HG03575 (cell line): ENCODE measurements around the gene TMC1.

Experiments
- ATAC-seq: cut with Tn5 transposase; IDR thresholded peaks from one replicate; pipeline ENCODE4 v1.9.1; 2021; ENCODE audit not compliant: unreplicated experiment, insufficient number of reproducible peaks, low FRiP score; ENCODE audit errors: extremely low read depth

TMC1 gene

DNA sequence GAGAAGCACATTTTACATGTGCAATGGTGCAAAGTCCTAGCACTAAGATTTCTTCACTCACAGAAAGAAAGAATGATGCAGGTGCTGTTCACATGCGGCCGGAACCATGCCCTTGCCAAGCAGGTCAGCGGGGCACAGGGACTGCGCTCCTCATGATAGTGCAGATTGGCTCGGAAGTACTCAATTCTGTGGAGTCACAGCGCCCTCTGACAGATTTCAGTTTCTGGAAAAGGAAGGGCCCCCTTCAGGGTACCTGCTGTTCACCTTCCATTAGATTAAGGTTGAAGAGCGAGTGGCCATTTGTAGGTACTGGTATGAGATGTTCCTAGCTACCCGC, 75.7 kb downstream of the TMC1 start:
- no peak for ATAC-seq

DNA sequence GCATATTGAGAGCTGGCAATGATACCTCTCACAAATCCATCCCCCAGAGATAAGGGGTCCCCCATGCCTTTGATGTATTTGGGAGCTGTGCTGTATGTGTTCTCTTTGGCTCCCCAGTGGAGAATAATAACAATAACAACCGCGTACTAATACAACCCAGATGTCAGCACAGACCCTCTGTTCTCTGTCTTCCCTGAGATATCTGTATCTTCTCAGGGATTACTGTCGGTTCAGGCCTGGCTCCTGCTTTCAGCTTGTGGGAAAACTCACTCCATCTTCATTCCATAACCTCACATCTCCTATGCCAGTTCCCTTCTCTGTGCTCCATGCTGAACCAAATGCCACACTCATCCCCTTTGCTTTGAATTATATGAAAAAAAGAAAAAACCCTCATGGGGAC, 76.2 kb downstream of the TMC1 start:
- no peak for ATAC-seq

DNA sequence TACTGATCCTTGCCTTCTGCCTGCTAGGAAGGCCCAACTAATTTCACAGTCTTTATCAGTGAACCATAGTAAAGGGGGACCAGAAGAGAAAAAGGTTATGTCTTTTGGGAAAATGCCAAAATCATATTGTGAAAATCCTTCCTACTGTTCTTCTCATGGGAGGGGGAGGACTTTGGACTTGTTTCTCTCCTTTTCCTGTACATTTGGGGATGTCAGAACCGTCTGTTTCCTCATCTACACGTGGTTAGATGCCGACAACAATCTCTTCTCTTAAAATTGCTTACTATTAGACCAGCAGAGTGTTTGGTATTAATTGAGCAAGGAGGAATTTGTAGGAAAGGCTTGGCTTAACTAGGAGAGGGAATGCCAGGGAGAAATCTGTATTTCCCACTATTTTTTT, 77.2 kb downstream of the TMC1 start:
- no peak for ATAC-seq

DNA sequence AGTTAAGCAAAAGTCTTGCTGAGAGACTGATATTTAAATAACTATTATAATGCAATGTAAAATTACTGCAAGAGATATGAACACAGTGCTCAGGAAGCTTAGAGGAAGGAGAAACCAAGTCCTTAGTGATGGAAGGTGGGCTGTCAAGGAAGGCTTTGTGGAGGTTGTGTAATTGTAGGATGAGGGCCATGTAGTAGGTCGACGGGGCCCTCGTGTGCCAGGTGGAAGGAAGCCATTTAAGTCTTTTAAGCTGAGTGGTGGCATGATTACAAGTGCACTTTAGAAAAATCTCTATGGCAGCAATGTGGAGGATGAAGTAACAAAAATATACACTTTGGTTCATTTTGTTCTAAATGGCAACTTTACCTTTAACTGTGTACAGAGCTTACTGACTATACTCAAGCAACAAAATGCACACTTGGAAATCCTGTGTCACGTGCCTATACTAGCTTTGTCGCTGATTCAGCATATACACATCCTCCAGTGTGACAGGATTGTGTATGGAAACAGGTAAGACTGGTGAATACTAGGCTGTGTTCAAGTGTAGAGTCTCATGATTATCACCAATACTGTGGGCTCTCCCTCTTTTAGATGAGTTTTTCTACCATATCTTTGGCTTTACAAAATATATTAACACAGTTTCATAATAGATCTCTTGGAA, 78.6 kb downstream of the TMC1 start:
- no peak for ATAC-seq

DNA sequence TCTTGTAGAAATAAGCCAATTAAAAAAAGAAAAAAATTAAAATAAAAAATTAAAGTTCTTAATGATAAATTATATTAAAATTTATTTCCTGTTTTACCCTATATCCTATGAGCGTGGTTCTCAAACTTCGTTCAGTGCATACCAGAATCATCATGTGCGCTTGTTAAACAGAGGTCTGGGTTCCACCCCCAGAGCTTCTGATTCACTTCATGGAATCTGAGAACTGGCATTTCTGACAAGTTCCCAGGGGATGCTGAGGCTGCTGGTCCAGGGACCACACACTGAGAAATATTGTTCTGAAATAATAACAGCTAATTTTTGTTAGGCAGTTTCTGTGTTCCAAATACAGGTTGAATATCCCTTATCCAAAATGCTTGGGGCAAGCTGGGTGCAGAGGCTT, 79.3 kb downstream of the TMC1 start:
- no peak for ATAC-seq

DNA sequence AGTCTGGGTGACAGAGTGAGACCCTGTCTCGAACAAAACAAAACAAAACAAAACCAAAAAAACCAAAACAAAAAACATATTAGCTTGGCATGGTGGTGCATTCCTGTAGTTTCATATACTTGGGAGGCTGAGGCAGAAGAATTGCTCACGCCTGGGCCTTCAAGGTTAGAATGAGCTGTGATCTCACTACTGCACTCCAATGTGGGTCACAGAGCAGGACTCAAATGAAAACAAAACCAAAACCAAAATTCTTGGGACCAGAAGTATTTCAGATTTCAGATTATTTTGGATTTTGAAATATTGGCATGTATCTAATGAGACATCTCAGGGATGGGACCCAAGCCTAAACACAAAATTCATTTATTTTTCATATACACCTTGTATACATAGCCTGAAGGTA, 80.2 kb downstream of the TMC1 start:
- ATAC-seq, result no peak

DNA sequence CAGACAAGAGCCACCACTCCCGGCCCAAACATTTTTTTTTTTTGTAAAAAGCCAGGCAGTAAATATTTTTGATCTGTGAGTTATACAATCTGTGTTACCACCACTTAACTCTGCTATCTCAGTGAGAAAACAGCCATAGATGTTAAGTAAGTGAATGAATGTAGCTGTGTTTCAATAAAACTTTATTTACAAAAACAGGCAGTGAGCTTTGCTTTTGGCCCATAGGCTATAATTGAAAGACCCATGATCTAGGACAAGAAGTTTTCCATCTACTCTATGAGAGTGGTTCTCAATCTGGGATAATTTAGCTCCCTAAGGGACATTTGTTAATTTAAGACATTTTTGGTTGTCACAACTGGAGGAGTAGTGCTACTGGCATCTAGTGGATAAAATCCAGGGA, 91.0 kb downstream of the TMC1 start:
- no peak for ATAC-seq

DNA sequence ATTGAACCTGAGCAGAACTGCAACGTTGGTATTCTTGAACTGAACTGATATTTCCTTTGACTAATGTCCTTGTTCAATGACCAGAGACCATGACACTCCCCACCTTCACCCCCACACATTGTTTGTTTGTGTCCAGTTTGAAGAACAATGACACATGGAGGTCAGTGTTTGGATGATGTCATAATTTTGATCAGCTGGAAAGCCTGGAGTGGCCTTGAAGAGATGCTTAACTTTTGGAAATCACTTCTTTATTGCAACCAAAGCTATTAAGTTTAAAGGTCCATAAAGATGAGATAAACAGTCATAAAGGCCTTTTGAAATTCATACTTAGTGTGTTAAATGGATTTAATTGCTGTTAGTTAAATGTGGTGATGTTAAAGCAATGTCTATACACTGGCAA, 92.7 kb downstream of the TMC1 start:
- no peak for ATAC-seq

DNA sequence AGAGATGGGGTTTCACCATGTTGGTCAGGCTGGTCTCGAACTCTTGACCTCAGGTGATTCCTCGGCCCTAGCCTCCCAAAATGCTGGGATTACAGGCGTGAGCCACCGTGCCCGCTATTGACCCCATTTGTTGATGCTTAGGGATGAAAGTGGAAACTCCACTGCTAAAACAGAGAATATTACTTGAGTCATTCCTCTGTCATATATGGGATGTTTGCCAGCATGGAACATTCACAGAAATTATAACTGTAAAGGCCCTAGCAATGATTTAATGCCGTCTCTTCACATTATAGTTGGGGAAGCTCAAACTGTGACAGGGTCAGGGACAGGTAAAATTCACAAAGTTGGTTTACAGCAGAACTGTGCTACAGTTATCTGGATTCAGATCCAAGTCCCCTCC, 94.5 kb downstream of the TMC1 start:
- ATAC-seq, result no peak

DNA sequence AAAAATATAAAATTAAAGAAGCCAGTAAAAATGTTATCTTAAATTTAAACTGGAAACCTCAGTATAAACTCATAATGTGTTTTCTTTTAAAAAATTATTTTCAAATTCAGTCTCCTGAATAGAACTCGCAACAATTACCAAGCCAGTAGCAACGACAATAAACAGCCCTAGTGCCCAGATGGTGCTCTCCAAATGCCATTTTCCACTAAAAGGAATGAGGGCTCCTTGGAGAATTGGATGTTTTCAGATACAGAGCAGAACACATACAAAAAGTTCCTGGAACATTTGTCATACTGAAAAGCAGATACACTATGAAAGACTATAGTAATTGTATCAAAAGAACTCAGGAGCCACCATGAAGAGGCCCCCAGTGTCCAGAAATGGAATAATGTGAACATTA, 97.4 kb downstream of the TMC1 start:
- no peak for ATAC-seq

DNA sequence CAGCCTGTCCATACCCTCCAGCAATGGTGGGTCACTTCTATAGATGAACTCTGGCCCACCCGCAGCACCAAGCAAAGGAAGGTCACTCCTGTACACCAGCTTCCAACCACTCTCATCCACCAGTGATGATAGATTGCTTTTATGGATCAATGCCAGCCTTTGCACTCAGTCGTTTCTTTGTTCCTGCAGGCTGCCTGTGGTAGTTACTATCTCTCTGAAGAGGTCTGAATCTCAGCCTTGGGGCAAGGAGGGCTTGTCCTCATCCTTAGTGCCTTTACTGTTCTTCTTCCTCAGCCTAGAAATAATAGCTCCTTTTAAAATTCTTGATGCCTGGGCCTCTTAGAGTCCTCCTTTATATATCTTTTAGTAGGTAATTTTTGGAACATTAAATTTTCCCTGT, 100.8 kb downstream of the TMC1 start:
- no peak for ATAC-seq

DNA sequence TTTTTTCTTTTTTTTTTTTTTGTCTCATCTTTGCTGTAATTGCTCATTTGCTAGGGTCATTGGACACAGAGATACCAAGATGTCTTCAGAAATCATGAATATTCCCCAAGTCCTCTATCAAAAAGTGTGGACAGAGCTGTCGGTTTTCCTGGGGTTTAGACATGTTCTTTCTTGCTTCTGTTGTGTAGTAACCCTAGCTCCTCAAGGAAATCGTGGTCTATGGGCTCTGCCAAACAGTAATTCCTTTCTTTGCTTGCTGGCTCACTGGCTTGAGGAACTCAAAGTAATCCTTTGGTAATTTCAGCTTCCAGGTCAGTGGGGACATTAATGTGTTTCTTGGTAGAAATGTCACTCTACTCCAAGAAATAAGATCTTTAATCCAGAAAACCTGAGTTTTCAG, 101.7 kb downstream of the TMC1 start:
- no peak for ATAC-seq

DNA sequence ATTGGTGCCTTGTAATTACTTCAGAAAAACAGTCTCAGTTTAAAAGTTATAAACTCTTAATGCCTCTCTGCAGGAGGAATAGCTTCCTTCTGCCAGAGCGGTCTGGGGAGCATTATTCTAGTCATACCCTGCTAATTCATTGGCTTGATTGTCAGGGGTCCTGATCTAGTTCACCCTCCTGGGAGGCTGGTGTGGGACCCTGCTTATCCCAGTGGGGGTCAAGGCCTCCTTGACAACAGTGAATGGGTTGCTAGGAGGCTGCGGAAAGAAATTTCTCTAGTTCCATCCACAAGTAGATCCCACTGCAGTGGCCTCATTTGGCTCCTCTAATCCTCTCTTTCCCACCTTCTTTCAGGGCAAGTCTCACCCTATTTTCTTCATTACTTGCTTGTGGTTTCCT, 105.7 kb downstream of the TMC1 start:
- no peak for ATAC-seq

DNA sequence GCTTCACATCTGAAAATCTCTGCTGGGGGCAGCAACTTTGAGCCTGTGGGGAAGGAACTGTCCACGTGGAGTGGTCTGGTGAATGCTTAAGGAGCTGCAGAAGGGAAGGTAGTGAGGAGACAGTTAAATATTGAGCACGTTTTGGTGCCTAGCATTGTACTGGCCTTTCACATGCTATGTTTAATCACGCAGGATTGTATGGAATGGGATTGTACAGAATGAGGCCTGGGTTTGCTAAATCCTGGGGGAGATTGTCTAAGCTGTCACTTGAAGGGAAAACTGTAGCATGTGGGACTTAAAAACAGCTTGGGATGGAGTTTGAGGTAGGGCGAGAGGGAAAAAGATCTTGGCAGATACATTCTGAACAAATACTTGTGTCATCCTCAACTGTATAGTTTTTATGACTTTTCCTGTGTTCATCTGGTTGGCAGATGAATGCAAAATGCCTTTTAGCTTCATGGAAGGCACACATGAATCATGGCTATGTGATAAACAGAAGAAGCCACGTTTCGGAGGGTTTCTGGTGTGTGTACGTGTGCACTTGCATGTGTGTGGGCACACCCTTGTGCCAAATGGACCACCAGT, 106.6 kb downstream of the TMC1 start:
- no peak for ATAC-seq

DNA sequence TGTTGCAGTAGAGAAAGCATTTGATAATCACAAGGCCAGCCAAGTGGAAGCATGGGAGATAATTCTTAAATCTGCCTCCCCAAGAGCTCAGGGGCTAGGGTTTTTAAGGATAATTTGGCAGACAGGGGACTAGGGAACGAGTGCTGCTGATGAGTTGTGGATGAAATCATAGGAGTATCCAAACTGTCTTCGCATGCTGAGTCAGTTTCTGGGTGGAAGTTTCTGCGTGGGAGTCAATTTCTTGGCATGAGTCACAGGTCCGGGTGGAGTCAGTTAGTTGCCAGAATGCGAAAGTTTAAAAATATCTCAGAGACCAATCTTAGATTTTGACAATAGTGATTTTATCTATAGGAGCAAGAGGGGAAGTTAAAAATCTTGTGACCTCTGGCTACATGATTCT, 112.6 kb downstream of the TMC1 start:
- ATAC-seq, result no peak

DNA sequence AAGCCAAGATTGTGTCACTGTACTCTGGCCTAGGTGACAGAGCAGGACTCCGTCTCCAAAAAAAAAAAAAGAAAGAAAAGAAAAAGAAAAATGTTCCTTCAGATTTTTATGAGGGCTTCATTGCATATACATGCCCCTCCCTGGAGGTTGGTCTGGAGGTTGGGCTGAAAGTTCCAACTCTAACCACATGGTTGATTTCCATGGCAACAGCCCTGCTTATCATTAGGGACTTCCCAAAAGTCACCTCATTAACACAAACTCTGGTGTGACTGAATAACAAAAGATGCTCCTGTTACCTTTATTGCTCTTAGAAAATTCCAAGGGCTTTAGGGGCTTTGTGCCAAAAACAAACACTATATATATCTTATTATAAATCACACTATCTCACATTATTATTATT, 113.8 kb downstream of the TMC1 start:
- ATAC-seq, result peak; percentile 70

DNA sequence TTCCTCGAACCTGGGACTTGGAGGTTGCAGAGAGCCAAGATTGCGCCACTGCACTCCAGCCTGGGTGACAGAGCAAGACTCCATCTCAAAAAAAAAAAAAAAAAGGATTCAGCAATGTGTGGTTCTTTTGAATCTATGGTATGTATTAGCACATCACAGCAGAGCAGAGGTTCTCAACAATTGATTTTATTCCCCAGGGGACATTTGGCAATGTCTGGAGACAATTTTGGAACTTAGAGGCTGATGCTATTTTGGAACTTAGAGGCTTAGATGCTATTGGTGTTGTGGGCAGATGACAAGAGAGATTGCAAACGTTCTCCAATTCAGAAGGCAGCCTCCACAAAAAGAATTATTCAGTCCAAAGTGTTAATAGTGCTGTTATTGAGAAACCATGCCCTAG, 115.2 kb downstream of the TMC1 start:
- no peak for ATAC-seq

DNA sequence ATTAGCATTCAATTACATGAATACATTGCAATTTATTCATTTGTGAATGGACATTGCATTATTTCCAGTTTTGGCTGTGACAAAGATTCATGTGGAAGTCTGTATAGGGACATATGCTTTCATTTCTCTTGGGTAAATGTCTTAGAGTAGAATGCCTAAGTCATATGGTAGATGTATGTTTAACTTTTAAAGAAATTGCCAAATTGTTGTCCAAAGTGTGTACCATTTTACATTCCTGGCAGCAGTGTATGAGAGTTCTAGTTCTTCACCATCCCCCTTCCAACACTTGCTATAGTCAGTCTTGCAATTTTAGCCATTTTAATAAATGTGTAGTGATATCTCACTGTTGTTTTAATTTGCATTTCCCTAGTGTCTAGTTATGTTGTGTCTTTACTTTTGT, 122.2 kb downstream of the TMC1 start:
- ATAC-seq, result no peak

DNA sequence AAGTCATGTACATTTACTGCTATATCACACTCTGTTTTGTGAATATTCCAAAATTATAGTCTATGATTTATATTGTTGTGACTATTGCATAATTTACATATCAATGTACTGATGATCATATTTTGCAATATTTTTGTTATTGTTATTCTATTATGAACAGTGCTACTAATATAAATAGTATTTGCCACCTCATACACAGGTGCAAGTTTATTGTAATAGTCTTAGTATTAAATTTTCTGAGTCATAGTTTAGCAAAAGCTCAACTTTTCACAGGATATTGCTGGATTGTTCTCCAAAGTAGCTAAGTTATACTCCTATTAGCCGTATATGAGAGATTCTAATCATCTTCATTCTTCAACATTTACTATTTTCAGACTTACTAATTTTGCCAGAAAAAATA, 124.7 kb downstream of the TMC1 start:
- no peak for ATAC-seq

DNA sequence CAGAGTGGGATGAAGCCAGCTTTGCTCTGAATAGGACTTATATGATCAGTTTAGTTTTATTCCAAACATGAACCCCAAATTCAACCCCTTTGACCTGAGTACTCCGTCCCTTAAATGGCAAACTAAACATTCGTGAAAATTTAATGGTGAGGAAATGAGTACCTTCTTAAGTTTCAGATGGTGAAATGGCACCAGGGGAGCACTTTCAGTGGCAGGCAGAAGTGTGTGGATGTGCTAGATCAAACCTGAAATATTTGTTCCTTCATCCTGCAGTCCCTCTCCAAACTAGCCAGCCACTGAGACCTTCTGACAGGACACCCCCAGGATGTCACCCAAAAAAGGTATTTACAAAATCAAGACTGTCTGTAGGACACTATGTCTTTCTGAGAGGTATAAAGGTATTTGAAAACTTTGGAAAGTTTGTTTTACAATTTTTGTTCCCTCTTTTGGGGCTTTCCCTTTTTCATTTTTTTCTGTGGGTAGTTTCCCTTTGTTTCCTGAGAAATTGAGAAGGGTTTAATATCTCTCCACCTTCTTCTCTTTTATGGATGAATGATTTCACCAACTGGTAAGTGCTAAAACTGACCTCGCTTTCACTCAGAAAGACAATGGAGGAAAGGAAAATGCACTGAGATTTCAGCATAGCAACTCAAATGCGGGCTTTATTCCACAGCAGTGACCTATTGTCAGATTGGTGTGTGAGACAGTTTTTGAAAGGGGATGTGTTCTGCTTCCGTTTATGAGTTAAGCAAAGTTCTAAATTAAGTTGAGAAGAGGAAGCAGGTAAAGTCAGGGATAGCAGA, 127.1 kb downstream of the TMC1 start:
- ATAC-seq, result no peak

DNA sequence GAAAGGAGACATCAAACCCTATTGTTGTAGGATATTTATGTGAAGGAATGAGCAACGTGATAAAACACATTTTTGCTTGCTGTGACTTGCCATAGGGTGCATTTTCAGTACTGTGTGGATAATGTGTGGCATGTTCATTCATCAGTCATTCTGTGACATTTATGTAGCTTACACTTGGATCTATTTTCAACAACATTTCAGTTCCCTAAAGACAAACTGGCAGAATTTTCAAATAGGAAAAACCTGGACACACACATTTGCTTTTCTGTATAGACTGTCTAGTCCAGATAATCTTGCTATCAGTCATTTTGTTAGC, 127.7 kb downstream of the TMC1 start:
- ATAC-seq, result no peak
